Right atrium auricular region (tissue), 2 donors: ENCODE data around the gene TRIB2. TPM values are rescaled to one million over a fixed set of nuclear protein-coding genes. Genes with fewer than 3 reads are reported as not detected.

ENCODE experiments used
- DNase-seq: peaks from one replicate; pipeline ENCODE4 v3.0.0-alpha.2; 2019; ENCODE audit warnings: low spot score
- H3K27ac ChIP-seq, 2 donors: fragments of 200-600 bp; sonication (generic); 1 replicate in 1 of 2; 2 replicates in 1 of 2; pipeline ENCODE4 v1.5.1; 2016 to 2019
- H3K27me3 ChIP-seq, 2 donors: fragments of 200-600 bp; sonication (generic); one replicate each; pipeline versions ENCODE4 v1.5.1 to v1.6.0; 2017 to 2019
- H3K36me3 ChIP-seq: fragments of 200-600 bp; sonication (generic); one replicate; pipeline ENCODE4 v1.5.1; 2016
- H3K4me1 ChIP-seq, 2 donors: fragments of 200-600 bp; sonication (generic); one replicate each; pipeline versions ENCODE4 v1.5.1 to v1.6.0; 2017 to 2019
- H3K4me3 ChIP-seq, 2 donors: fragments of 200-600 bp; sonication (generic); 1 replicate in 1 of 2; 2 replicates in 1 of 2; pipeline ENCODE4 v1.5.1; 2017 to 2019; ENCODE audit warnings: mild to moderate bottlenecking in 1 of 2, moderate library complexity in 1 of 2
- H3K9me3 ChIP-seq, 2 donors: fragments of 200-600 bp; sonication (generic); one replicate each; pipeline ENCODE4 v1.5.1; 2019
- total RNA-seq, 2 donors: library from RNA; depleted of rRNA; stranded (reverse); fragments of >200 nt; gene quantifications; one replicate each; pipeline ENCODE4 v1.1.0, GENCODE V29; 2016
- TF ChIP-seq, protein P1 (sequence below), 2 donors: fragments of 200-600 bp; sonication (generic); IDR thresholded peaks; one replicate each; pipeline ENCODE4 v1.5.1; 2019; ENCODE audit warnings: antibody characterized with exemption in 2 of 2

Gene TRIB2
- total RNA-seq, 2 donors from 2014 or later: 33.5 to 55.7 TPM

GRCh38 chr2:12771154-12771553, 54.4 kb downstream of the TRIB2 start:
- TF ChIP-seq, protein P1, sequence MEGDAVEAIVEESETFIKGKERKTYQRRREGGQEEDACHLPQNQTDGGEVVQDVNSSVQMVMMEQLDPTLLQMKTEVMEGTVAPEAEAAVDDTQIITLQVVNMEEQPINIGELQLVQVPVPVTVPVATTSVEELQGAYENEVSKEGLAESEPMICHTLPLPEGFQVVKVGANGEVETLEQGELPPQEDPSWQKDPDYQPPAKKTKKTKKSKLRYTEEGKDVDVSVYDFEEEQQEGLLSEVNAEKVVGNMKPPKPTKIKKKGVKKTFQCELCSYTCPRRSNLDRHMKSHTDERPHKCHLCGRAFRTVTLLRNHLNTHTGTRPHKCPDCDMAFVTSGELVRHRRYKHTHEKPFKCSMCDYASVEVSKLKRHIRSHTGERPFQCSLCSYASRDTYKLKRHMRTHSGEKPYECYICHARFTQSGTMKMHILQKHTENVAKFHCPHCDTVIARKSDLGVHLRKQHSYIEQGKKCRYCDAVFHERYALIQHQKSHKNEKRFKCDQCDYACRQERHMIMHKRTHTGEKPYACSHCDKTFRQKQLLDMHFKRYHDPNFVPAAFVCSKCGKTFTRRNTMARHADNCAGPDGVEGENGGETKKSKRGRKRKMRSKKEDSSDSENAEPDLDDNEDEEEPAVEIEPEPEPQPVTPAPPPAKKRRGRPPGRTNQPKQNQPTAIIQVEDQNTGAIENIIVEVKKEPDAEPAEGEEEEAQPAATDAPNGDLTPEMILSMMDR (IDR thresholded peaks at IDR 0.05): no peak
- Histone ChIP-seq H3K9me3 (peaks cover 0 to 12% of the 10 kb centered on the region in 2 donors), H3K27me3 (no peaks in the 10 kb centered on the region), H3K4me1 (no peaks in the 10 kb centered on the region), H3K36me3 (no peaks in the 10 kb centered on the region), H3K27ac (no peak overlapping the region), H3K4me3 (no peak overlapping the region)
- no peak for DNase-seq

GRCh38 chr2:12773586-12774394, 57.1 kb downstream of the TRIB2 start:
- no peaks in the 10 kb centered on the region for H3K27me3 ChIP-seq

DNA sequence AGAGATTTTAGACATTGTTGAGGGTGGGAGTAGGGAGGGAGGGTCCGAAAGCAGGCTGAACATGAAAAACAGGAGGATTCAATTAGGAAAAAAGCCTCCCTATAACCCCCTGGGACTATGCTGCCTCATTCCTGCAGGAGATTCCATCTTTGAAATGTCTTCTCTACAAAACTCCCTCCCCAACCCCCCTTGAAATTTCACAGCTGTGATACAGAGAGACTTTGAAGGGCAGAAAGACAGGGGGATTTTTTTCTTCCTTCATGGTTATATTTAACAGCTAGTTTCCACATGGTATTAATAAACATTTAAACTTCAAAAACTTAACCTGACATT, 57.6 kb downstream of the TRIB2 start:
- no peak overlapping the region for H3K4me3 ChIP-seq
- H3K27me3 ChIP-seq: no peaks in the 10 kb centered on the region
- peaks cover 0 to 12% of the 10 kb centered on the region in 2 donors for H3K9me3 ChIP-seq
- H3K36me3 ChIP-seq: no peaks in the 10 kb centered on the region
- peaks cover 0 to 3% of the 10 kb centered on the region in 2 donors for H3K4me1 ChIP-seq
- no peak overlapping the region for H3K27ac ChIP-seq
- TF ChIP-seq, protein P1 (IDR thresholded peaks at IDR 0.05): no peak
- no peak for DNase-seq

More at GRCh38 chr2:12773586-12774394, 57.1 kb downstream of the TRIB2 start:
- Histone ChIP-seq H3K4me3 (no peak overlapping the region), H3K9me3 (peaks cover 0 to 12% of the 10 kb centered on the region in 2 donors), H3K4me1 (peaks cover 0 to 3% of the 10 kb centered on the region in 2 donors), H3K36me3 (no peaks in the 10 kb centered on the region), H3K27ac (no peak overlapping the region)
- TF ChIP-seq, protein P1 (IDR thresholded peaks at IDR 0.05): no peak
- DNase-seq: no peak

DNA sequence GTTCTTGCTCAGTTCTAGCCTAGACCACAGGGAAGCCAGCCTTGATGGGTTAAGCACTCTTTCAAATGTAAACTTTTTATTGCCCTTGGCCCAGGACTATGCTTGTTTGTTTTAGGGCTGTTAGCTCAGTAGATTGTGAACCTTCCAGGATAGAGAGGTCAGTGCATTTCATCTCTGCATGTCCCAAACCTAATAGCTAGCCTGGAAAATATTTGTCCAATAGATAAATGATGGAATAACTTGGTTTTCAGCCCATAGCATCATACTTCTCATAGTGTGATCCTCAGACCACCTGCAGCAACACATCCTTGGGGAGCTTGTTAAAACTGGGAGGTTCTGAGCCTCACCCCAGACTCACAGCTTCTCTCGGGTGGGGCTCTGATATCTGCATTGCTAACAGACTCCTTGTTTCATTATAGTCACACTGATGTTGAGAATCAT, 59.8 kb downstream of the TRIB2 start:
- no peak for DNase-seq
- H3K4me3 ChIP-seq: no peak overlapping the region
- no peaks in the 10 kb centered on the region for H3K27me3 ChIP-seq
- TF ChIP-seq, protein P1 (IDR thresholded peaks at IDR 0.05): no peak
- H3K4me1 ChIP-seq: peaks cover 0 to 3% of the 10 kb centered on the region in 2 donors
- no peaks in the 10 kb centered on the region for H3K36me3 ChIP-seq
- H3K27ac ChIP-seq: no peak overlapping the region
- H3K9me3 ChIP-seq: peaks cover 0 to 12% of the 10 kb centered on the region in 2 donors

- peaks cover 0 to 3% of the 10 kb centered on the region in 2 donors for H3K4me1 ChIP-seq
- TF ChIP-seq, protein P1 (IDR thresholded peaks at IDR 0.05): no peak
- H3K9me3 ChIP-seq: peaks cover 0 to 12% of the 10 kb centered on the region in 2 donors
- H3K4me3 ChIP-seq: no peak overlapping the region
- no peak overlapping the region for H3K27ac ChIP-seq
- H3K36me3 ChIP-seq: no peaks in the 10 kb centered on the region
- no peak for DNase-seq
- H3K27me3 ChIP-seq: no peaks in the 10 kb centered on the region
These were observed 61.6 kb downstream of the TRIB2 start for GRCh38 chr2:12778369-12778768.
